T-helper 9 cell (primary cell): ENCODE data around the gene MTARC1.

Experiments
- DNase-seq: peaks from one replicate; pipeline ENCODE4 v3.0.0-alpha.2; 2020
- total RNA-seq, 2 donors: gene quantifications; one replicate each; lab custom pipeline; 2026; lab: John Stamatoyannopoulos, UW

MTARC1 gene
- total RNA-seq: 0 reads per million in 2 donors

- no peak for DNase-seq
Observed at GRCh38 chr1:220786337-220787068, at the start of gene MTARC1. Gene MTARC1 (plus strand): TSS chr1:220786913. CDS start chr1:220786945, 32 bp downstream.

DNA sequence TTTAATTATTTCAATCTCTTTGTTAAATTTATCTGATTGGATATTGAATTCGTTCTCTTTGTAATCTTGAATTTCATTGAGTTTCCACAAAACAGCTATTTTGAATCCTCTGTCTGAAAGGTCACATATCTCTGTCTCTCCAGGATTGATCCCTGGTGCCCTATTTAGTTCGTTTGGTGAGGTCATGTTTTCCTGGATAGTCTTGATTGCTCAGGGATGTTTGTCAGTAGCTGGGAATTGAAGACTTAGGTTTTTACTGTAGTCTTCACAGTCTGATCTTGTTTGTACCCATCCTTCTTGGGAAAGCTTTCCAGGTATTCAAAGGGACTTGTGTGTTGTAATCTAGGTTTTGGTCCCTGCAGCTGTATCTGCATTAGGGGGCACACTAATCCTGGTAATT is 45.4 kb upstream of the MTARC1 start:
- DNase-seq: no peak

DNA sequence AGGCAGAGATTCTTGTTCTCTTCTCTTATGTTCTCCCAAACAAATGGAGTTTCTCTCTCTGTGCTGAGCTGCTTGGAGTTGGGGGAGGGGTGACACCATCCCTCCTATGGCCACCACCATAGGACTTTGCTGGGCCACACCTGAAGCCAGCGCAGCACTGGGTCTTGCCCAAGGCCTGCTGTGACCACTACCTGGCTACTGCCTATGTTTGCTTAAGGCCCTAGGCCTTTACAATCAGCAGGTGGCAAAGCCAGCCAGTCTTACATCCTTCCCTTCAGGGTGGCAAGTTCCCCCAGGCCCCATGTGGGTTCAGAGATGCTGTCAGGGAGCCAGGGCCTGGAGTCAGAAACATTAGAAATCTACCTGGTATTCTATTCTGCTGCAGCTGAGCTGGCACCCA is 44.9 kb upstream of the MTARC1 start:
- DNase-seq: no peak

DNA sequence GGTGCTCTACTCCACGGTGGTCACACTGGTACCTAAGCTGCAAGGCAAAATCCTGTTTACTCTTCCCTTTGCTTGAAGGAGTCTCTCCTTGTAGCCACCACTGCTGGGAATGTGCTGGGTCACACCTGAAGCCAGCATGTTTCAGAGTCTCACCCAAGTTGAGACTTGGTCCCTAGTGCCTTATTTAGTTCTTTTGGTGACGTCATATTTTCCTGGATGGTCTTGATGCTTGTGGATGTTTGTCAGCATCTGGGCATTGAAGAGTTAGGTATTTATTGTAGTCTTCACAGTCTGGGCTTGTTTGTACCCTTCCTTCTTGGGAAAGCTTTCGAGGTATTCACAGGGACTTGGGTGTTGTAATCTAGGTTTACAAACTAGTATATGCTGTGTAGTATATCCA is 44.2 kb upstream of the MTARC1 start:
- no peak for DNase-seq

GRCh38 chr1:220746851-220747250 is 39.9 kb upstream of the MTARC1 start:
- DNase-seq: no peak

- DNase-seq: no peak
Observed at GRCh38 chr1:220747437-220748088, 39.1 kb upstream of the MTARC1 start.

DNA sequence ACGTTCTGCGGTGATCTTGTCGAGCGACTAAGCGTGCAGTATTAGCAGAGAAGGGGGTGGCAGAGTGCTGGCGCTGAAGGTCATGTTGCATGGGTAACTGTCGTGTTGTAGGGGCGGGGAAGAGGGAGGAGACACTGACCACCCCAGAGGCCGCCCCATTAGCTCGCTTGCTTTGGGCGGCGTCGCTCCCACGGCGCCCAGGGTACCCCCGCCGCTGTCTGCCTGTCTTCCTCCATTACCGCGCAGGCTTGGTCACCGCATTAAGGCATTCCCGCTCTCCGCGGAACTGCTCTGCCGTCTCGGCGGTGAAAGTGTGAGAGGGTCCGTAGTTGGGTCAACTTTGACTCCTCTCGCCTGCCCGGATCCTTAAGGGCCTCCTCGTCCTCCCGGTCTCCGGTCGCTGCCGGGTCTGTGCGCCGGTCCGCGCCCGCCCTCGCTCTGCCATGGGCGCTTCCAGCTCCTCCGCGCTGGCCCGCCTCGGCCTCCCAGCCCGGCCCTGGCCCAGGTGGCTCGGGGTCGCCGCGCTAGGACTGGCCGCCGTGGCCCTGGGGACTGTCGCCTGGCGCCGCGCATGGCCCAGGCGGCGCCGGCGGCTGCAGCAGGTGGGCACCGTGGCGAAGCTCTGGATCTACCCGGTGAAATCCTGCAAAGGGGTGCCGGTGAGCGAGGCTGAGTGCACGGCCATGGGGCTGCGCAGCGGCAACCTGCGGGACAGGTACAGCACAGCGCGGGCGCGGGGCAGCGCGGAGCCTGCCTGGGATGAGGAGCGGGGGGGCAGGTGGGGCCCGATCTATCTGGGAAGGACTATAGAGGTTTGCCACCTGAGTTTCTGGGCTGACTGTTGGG is 38.4 kb upstream of the MTARC1 start, which contains the start of gene MTARC2:
TSS of gene MTARC2 (plus strand) at position 234 of the 846 bp plus-strand sequence. CDS start at position 444, 210 bp downstream.
- no peak for DNase-seq

DNA sequence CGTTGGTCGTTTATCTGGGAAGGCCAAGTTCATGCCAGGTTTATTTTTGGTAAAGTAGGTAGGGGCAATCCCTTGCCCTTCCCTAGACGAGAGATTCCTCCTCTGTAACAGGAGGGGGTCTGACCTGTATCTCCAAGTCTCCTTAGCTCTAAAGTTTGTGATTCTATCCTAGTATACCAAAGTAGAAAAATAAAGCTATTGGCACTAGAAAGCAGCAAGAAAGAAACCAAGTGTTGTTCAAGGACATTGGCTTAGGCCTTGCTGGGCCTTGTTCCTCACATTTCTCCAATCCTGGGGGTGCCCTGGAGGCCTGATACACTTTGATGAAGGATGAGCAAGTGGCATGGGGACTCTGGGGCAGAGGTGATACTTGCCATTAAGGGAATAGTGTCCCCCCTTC is 37.8 kb upstream of the MTARC1 start:
- no peak for DNase-seq

DNA sequence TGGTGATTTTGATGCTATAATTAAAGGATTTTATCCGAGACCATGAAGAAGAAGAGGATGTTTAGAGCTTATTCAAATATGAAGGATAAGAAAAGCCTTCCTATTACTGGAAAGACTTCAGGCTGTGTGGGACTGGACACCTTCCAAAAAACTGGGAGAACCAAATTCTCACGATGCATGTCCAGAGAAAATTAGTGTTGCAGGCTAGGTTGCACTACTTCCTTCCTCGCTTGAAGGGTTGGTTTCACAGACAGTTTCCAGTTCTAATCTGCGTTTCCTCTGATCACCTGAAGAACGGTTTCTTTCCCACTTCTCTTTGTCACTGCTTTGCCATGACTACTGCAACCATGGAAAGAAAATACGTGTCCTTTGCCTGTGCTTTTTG is 36.6 kb upstream of the MTARC1 start:
- DNase-seq: no peak

DNA sequence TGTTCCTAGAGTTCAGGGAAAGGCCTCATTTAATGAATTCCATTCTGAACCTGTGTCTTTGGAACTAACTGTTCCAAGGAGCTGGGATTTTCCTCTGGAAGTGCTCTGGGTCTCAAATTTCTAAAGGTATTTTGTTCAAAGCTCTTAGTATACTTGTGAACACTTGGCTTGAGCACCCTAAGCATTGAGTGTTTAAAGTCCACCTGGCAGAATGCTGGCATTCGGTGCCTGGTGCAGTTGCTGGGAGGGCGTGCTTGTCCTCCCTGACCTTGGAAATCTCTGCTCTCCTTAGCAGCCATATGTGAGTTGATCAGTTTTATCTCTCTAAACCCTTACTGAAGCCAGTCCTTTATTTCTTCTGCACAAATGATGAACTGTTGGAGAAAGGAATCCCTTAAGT is 35.6 kb upstream of the MTARC1 start:
- no peak for DNase-seq

- DNase-seq: no peak
Observed at GRCh38 chr1:220754212-220754917, 32.3 kb upstream of the MTARC1 start.

- DNase-seq: no peak
Observed at GRCh38 chr1:220754918-220755295, 31.8 kb upstream of the MTARC1 start.

- DNase-seq: no peak
Observed at GRCh38 chr1:220755309-220755708, 31.4 kb upstream of the MTARC1 start.

DNA sequence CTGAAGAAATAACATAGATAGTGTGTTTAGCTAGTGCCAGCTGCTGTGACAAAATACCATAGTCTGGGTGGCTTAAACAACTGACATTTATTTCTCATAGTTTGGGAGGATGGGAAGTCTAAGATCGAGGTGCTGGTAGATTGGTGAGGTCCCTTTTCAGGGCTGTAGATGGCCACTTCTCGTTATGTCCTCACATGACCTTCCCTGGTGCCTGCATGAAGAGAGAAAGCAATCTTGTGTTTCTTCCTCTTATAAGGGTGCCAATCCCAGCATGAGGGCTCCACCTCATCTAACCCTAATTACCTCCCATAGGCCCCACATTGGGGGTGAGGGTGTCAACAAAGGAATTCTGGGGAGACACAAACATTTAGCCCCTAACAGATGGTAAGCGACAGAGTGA is 29.3 kb upstream of the MTARC1 start:
- DNase-seq: no peak

GRCh38 chr1:220759147-220759546 is 27.6 kb upstream of the MTARC1 start:
- no peak for DNase-seq

DNA sequence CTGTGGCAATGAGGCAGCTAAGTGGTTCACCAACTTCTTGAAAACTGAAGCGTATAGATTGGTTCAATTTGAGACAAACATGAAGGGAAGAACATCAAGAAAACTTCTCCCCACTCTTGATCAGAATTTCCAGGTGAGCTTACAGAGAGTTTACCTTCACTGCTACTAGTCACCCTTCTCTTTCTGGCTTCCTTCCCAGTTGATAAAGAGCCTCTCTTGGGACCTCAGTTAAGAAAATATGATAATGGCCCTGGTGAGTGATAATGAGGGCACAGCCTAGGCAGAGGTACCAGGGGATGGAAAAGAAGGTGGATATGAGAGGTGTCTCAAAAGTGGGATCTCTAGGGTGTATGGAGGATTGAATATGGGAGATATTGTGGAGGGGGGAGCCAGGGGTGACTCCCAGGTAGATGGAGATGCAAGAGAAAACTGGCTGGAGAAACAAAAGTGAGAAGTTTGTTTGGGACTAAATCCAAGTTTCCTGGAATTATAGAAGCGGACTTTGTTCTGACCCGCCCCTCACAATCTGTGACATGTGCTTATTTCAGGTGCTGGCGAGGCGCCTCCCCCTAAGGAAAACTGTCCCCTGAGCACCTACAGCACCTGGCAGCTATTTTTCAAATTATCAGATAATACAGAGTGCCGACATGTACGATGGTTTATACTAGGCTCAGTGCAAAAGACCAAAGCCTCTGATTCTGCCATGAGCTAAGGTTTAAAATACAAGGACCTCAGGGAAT is 24.9 kb upstream of the MTARC1 start:
- no peak for DNase-seq

DNA sequence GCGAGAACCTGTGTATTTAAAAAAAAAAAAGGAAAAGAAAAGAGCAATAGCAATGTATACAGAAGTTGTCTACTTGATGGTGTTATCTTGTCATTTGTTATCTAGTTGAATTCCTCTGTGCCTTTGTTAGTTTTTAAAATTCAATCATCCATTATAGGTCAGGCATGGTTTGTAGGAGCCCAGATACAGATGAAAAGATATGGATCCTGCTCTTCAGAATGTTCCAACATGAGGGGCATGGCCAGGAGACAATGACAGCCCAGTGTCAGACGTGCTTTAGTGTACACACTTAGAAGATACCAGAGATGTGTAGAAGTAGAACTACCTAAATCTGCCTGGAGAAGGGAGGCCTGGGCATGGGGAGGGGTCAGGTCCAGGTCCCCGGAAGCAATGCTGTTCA is 22.0 kb upstream of the MTARC1 start:
- no peak for DNase-seq

DNA sequence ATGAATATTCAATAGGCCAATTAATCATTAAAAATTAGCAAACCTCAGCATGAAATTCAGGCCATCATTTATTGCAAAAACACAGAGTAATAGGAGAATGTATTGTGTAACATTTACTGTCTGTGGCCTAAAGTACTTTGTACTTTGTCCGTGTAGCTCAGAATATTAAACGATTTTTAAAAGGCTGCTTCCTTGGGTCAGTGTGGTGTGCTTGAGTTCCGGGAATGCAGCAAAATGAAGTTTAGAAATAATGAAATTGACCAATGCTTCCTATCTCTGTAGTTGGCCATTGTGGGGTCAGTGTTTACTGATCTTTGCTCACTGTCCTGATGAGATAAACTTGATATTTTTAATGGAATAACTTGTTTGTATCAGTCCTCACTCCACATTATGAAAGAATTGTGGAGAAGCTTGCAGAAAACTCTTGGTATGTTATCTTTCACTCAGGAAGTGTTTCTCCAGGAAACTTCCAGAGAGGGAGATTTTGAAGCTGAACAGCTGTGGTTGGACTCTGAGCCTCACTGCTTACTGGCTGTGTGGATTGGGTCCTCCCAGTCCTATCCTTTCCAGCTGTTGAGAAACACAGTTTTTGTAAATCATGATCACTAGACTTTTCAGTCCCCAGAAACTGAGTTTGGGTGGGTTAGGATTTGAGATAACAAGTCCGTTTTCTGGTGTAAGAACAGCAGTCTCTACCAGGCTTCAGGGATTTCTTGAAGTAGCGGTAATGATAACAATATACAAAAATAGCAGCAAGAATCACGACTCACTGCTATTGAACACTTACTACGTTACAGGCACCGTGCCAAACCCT is 19.2 kb upstream of the MTARC1 start:
- DNase-seq: no peak

- DNase-seq: no peak
Observed at GRCh38 chr1:220768126-220768601, 18.5 kb upstream of the MTARC1 start.

GRCh38 chr1:220769205-220769604 is 17.5 kb upstream of the MTARC1 start:
- no peak for DNase-seq
